Thyroid gland (tissue), 4 donors: Measurements from ENCODE around the gene MARCO.

Experiments used
- POLR2A ChIP-seq, 2 donors: fragments of 450-650 bp; IDR thresholded peaks; one replicate each; pipeline ENCODE4 v1.6.1; 2017; ENCODE audit warnings: antibody characterized with exemption in 2 of 2, mild to moderate bottlenecking in 2 of 2, moderate library complexity in 1 of 2
- TF ChIP-seq, protein P1 (sequence below), 6 experiments: fragments of 200-600 bp in 3 of 6; fragments of 450-650 bp in 3 of 6; sonication (generic) in 3 of 6; IDR thresholded peaks; one replicate each; pipeline ENCODE4 v1.5.1; 2016 to 2019; ENCODE audit warnings: antibody characterized with exemption in 6 of 6, mild to moderate bottlenecking in 2 of 6, inconsistent platforms in 1 of 6, moderate library complexity in 1 of 6

DNA sequence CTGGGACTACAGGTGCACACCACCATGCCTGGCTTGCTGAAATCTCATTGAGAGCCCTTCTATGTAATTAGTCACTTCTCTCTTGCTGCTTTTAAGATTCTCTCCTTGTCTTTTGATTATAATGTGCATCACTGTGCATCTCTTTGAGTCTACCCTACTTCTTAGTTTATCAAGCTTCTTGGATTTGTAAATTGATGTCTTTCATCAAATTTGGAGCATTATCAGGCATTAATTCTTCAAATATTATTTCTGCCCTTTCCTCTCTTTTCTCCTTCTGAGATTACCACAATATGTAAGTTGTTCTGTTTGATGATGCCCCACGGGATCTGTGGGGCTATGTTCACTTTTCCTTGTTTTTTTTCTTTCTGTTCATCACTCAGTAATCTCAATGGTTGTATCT lies 9.0 kb upstream of the MARCO start:
- TF ChIP-seq POLR2A (IDR thresholded peaks at IDR 0.05): no peak
- TF ChIP-seq, protein P1, sequence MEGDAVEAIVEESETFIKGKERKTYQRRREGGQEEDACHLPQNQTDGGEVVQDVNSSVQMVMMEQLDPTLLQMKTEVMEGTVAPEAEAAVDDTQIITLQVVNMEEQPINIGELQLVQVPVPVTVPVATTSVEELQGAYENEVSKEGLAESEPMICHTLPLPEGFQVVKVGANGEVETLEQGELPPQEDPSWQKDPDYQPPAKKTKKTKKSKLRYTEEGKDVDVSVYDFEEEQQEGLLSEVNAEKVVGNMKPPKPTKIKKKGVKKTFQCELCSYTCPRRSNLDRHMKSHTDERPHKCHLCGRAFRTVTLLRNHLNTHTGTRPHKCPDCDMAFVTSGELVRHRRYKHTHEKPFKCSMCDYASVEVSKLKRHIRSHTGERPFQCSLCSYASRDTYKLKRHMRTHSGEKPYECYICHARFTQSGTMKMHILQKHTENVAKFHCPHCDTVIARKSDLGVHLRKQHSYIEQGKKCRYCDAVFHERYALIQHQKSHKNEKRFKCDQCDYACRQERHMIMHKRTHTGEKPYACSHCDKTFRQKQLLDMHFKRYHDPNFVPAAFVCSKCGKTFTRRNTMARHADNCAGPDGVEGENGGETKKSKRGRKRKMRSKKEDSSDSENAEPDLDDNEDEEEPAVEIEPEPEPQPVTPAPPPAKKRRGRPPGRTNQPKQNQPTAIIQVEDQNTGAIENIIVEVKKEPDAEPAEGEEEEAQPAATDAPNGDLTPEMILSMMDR (IDR thresholded peaks at IDR 0.05): no peak
